ENCODE measurements around the gene AEBP2.

DNA sequence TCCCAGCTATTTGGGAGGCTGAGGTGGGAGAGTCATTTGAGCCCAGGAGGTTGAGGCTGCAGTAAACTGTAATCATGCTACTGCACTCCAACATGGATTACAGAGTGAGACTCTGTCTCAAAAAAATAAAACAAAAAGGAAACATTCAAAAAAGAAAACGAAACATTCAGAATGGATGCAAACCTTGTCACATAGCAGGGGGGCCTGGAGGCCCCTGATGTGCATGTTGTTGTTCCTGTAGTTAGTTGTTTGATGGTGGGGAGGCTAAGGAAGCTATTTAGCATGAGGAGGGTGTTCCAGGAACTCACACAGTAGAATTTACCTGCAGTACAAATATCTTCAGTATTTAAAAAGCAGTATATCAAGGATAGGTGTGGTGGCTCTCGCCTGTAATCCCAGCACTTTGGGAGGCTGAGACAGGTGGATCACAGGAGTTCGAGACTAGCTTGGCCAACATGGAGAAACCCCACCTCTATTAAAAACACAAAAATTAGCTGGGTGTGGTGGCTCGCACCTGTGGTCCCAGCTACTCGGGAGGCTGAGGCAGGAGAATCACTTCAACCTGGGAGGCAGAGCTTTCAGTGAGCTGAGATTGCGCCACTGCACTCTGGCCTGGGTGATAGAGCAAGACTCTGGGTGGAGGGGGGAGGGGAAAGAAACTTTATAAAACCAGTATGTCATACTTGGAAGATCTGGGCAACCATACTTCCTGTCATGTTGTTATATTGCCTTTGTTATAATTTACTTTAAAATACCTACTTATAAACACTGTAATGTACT is 17.6 kb upstream of the AEBP2 start:
- TF ChIP-seq, protein P1, sequence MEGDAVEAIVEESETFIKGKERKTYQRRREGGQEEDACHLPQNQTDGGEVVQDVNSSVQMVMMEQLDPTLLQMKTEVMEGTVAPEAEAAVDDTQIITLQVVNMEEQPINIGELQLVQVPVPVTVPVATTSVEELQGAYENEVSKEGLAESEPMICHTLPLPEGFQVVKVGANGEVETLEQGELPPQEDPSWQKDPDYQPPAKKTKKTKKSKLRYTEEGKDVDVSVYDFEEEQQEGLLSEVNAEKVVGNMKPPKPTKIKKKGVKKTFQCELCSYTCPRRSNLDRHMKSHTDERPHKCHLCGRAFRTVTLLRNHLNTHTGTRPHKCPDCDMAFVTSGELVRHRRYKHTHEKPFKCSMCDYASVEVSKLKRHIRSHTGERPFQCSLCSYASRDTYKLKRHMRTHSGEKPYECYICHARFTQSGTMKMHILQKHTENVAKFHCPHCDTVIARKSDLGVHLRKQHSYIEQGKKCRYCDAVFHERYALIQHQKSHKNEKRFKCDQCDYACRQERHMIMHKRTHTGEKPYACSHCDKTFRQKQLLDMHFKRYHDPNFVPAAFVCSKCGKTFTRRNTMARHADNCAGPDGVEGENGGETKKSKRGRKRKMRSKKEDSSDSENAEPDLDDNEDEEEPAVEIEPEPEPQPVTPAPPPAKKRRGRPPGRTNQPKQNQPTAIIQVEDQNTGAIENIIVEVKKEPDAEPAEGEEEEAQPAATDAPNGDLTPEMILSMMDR (IDR thresholded peaks at IDR 0.05): no peak
- TF ChIP-seq POLR2A (IDR thresholded peaks at IDR 0.05) (no peak), EP300 (IDR thresholded peaks at IDR 0.05) (no peak)
